Ovary (tissue), 3 donors: ENCODE results near the gene IL11RA.

Source experiments
- EP300 ChIP-seq: sonication (generic); formaldehyde crosslinking; IDR thresholded peaks from one replicate; pipeline ENCODE4 v1.6.1; 2017; ENCODE audit warnings: antibody characterized with exemption
- POLR2A ChIP-seq: fragments of 450-650 bp; IDR thresholded peaks from one replicate; pipeline ENCODE4 v1.6.1; 2017; ENCODE audit warnings: antibody characterized with exemption, mild to moderate bottlenecking, moderate library complexity
- TF ChIP-seq, protein P1 (sequence below), 3 donors: fragments of 450-650 bp in 2 of 3; fragments of 200-600 bp in 1 of 3; IDR thresholded peaks; one replicate each; pipeline versions ENCODE4 v1.5.1 to v1.8.0; 2016 to 2022; ENCODE audit warnings: antibody characterized with exemption in 3 of 3, mild to moderate bottlenecking in 1 of 3
- donor health status: DM: no; HTN: no; CAD: no.

DNA sequence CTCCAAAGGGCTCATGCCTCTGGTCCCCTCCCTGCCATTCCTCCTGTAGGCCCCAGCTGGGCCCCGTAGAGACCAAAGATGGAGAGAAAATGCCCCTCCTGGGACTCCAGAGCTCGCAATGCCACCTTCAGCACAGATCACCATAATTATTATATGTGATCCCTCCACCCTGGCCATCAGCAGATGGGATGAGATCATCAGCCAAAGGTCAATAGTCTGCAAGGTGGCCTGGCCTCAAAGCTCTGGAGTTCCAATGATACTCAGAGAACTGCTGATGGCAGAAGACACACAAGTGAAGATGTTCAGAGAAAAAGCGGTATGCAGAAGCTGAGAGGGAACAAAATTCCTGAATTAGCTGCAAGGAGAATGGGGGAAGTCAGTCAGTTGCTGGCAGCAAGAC, 45.1 kb upstream of the IL11RA start:
- TF ChIP-seq, protein P1, sequence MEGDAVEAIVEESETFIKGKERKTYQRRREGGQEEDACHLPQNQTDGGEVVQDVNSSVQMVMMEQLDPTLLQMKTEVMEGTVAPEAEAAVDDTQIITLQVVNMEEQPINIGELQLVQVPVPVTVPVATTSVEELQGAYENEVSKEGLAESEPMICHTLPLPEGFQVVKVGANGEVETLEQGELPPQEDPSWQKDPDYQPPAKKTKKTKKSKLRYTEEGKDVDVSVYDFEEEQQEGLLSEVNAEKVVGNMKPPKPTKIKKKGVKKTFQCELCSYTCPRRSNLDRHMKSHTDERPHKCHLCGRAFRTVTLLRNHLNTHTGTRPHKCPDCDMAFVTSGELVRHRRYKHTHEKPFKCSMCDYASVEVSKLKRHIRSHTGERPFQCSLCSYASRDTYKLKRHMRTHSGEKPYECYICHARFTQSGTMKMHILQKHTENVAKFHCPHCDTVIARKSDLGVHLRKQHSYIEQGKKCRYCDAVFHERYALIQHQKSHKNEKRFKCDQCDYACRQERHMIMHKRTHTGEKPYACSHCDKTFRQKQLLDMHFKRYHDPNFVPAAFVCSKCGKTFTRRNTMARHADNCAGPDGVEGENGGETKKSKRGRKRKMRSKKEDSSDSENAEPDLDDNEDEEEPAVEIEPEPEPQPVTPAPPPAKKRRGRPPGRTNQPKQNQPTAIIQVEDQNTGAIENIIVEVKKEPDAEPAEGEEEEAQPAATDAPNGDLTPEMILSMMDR (IDR thresholded peaks at IDR 0.05) = no peak
- no peak for TF ChIP-seq POLR2A
- TF ChIP-seq EP300 = no peak
